Gastroesophageal sphincter (tissue), 4 donors: Measurements from ENCODE around the gene PCNX4. TPM values are rescaled to one million over a fixed set of nuclear protein-coding genes. Genes with fewer than 3 reads are reported as not detected.

ENCODE experiments used
- ATAC-seq: fragments of 150-250 bp; one replicate; pipeline ENCODE4 v1.9.1; 2016; ENCODE audit warnings: mild to moderate bottlenecking, moderate library complexity
- H3K27ac ChIP-seq, 4 donors: fragments of 200-600 bp; sonication (generic) in 3 of 4; 1 replicate in 3 of 4; 2 replicates in 1 of 4; pipeline ENCODE4 v1.5.1; 2016 to 2019
- H3K27me3 ChIP-seq: fragments of 200-600 bp; sonication (generic); one replicate; pipeline ENCODE4 v1.5.1; 2019
- H3K36me3 ChIP-seq, 2 donors: fragments of 200-600 bp; sonication (generic); one replicate each; pipeline ENCODE4 v1.5.1; 2019; ENCODE audit warnings: control low read depth in 1 of 2
- H3K4me1 ChIP-seq, 3 donors: fragments of 200-600 bp; sonication (generic); 1 replicate in 2 of 3; 2 replicates in 1 of 3; pipeline ENCODE4 v1.5.1; 2016 to 2019; ENCODE audit warnings: control low read depth in 2 of 3
- H3K4me3 ChIP-seq, 2 donors: fragments of 200-600 bp; sonication (generic); one replicate each; pipeline ENCODE4 v1.5.1; 2019; ENCODE audit warnings: mild to moderate bottlenecking in 1 of 2, moderate library complexity in 1 of 2
- H3K9me3 ChIP-seq, 3 donors: fragments of 200-600 bp; sonication (generic); one replicate each; pipeline ENCODE4 v1.5.1; 2017 to 2019; ENCODE audit warnings: control low read depth in 2 of 3
- CTCF ChIP-seq, 4 experiments: fragments of 200-600 bp in 2 of 4; fragments of 450-650 bp in 2 of 4; sonication (generic) in 1 of 4; IDR thresholded peaks; one replicate each; pipeline ENCODE4 v1.5.1; 2017 to 2019; ENCODE audit warnings: antibody characterized with exemption in 4 of 4, mild to moderate bottlenecking in 2 of 4, moderate library complexity in 2 of 4
- EP300 ChIP-seq: sonication (generic); formaldehyde crosslinking; IDR thresholded peaks from one replicate; pipeline ENCODE4 v1.6.1; 2017; ENCODE audit warnings: antibody characterized with exemption, mild to moderate bottlenecking
- POLR2A ChIP-seq, 2 donors: fragments of 450-650 bp; IDR thresholded peaks; one replicate each; pipeline ENCODE4 v1.6.1; 2017; ENCODE audit warnings: antibody characterized with exemption in 2 of 2, mild to moderate bottlenecking in 2 of 2, moderate library complexity in 1 of 2
- POLR2AphosphoS5 ChIP-seq: sonication (generic); formaldehyde crosslinking; IDR thresholded peaks from one replicate; pipeline ENCODE4 v1.6.1; 2017; ENCODE audit warnings: antibody characterized with exemption
- WGBS, 2 donors: methylation state at CpG; one replicate each; pipeline ENCODE4 v1.1.5; 2018; ENCODE audit warnings: low coverage in 1 of 2; 5-methylcytosine and 5-hydroxymethylcytosine counted together
- total RNA-seq, 4 donors: library from RNA; depleted of rRNA; stranded (reverse); fragments of >200 nt; gene quantifications; one replicate each; pipeline ENCODE4 v1.1.0, GENCODE V29; 2016

Gene PCNX4
- total RNA-seq, 4 donors from 2014 or later, result 30.0 to 65.7 (median 40.2) TPM

DNA sequence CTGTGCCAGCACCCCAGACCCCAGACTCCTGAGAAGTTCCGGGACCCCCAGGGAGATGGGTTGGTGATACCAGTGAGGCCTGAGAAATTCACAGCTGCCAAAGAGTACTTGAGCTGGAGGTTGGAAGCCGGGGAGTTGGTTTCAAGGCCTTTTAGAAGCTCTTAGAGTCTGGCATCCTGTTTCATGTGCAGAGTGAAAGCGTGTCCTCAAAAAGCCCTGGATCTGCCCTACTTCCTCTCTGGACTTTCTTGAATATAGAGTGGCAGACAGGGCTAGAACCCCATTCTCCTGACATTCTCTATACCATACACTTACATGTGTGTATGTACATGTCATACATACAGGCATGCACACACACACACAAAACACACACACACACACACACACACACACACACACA, 126.0 kb downstream of the PCNX4 start:
- no peak for ATAC-seq
- Histone ChIP-seq H3K9me3 (no peaks in the 10 kb centered on the region), H3K4me1 (peaks cover 3 to 44% (median 7%) of the 10 kb centered on the region in 3 donors), H3K4me3 (no peak overlapping the region), H3K36me3 (no peaks in the 10 kb centered on the region), H3K27me3 (no peaks in the 10 kb centered on the region), H3K27ac (peak overlapping the region in 3 of 4 donors; percentile 73 to 77 (median 76))
- TF ChIP-seq CTCF (IDR thresholded peaks at IDR 0.05) (no peak), POLR2A (IDR thresholded peaks at IDR 0.05) (no peak), EP300 (no peak), POLR2AphosphoS5 (no peak)
- WGBS, 2 donors, result no CpG with 5 or more reads among the region's 3 CpGs

Other genes with a start within 250 kb of the PCNX4 start
- 1 to 10 TPM; 1.4 to 6.9 (median 6.5) TPM for gene RTN1, start 221.1 kb upstream of the PCNX4 start, total RNA-seq
- not detected for gene LRRC9, start 171.8 kb upstream of the PCNX4 start, total RNA-seq
- 10 to 100 TPM; 55.1 to 92.4 (median 60.6) TPM for gene DHRS7, start 73.5 kb downstream of the PCNX4 start, total RNA-seq
- gene PPM1A, start 157.3 kb downstream of the PCNX4 start, total RNA-seq, result 10 to 100 TPM; 57.1 to 82.2 (median 70.0) TPM